GM10266 (cell line): ENCODE results near the gene C10orf95.
"Not testable (repeated sequence)": the region's sequence is repeated elsewhere in the genome, so short reads cannot be mapped to it uniquely, and the experiment has no call there.

ENCODE experiments used
- DNase-seq: peaks from one replicate; pipeline ENCODE4 v3.0.0; 2012; ENCODE audit errors: extremely low spot score
- CTCF ChIP-seq: IDR thresholded peaks from 2 replicates; pipeline ENCODE4 v1.5.1; 2012; ENCODE audit warnings: mild to moderate bottlenecking, low read depth; ENCODE audit not compliant: control insufficient read depth, insufficient read depth; ENCODE audit errors: missing control alignments

C10orf95 gene

GRCh38 chr10:102455893-102456471, 4.6 kb upstream of the C10orf95 start:
- no peak for DNase-seq
- no peak for TF ChIP-seq CTCF

- not testable (repeated sequence) for DNase-seq
Measured at GRCh38 chr10:102454662-102455487, 3.5 kb upstream of the C10orf95 start.

GRCh38 chr10:102453502-102453901, 2.2 kb upstream of the C10orf95 start:
- DNase-seq, result no peak
- no peak for TF ChIP-seq CTCF

- DNase-seq, result no peak
- TF ChIP-seq CTCF, result no peak
Measured at GRCh38 chr10:102452672-102453340, 1.5 kb upstream of the C10orf95 start.

GRCh38 chr10:102450374-102451104, 804 bp downstream of the C10orf95 start:
- no peak for TF ChIP-seq CTCF
- DNase-seq, result peak; percentile 93

- no peak for DNase-seq
- TF ChIP-seq CTCF, result no peak
Measured at GRCh38 chr10:102450124-102450373, 1.3 kb downstream of the C10orf95 start.

GRCh38 chr10:102449321-102450123, 1.8 kb downstream of the C10orf95 start:
- no peak for TF ChIP-seq CTCF
- peak; percentile 66 for DNase-seq
